ENCODE results near the gene TIAM2.

- TF ChIP-seq SREBF1 (IDR thresholded peaks at IDR 0.05; ENCODE audit: low read length) = no peak
- no peak for TF ChIP-seq PAX8 (IDR thresholded peaks at IDR 0.05)
- TF ChIP-seq POLR2AphosphoS5 (IDR thresholded peaks at IDR 0.05; ENCODE audit: low read length) = no peak
- TF ChIP-seq POLR2A (IDR thresholded peaks at IDR 0.05; ENCODE audit: low read depth, low read length) = no peak
- TF ChIP-seq PRDM15 (CRISPR knock-in tag; IDR thresholded peaks at IDR 0.05) = no peak
- no peak for TF ChIP-seq JUND (IDR thresholded peaks at IDR 0.05; ENCODE audit: low read depth, low read length)
- TF ChIP-seq ETV6 (conservative IDR thresholded peaks at IDR 0.05 in 1 of 2, IDR thresholded peaks at IDR 0.05 in 1 of 2; ENCODE audit: borderline replicate concordance in 1 of 2, low read depth in 1 of 2) = no peak
- no peak for TF ChIP-seq EP300 (IDR thresholded peaks at IDR 0.05; ENCODE audit: borderline replicate concordance in 1 of 2, control insufficient read depth in 1 of 2, low read depth in 2 of 2, low read length in 2 of 2)
Measured at GRCh38 chr6:155039618-155040017, 44.5 kb downstream of the TIAM2 start.

All from GM12878 (cell line).